Activated T-cell treated with anti-CD3 and anti-CD28 coated beads, Interleukin-2, amount 50 U/mL, for 24 hours (primary cell): ENCODE results near the gene IGSF21.

Experiments
- DNase-seq: peaks from one replicate; pipeline ENCODE4 v3.0.0-alpha.2; 2020
- H3K27ac Mint-ChIP-seq: 2 replicates; pipeline ENCODE4 v1.8.0; 2020; ENCODE audit warnings: mild to moderate bottlenecking, mixed read lengths
- H3K27me3 Mint-ChIP-seq: 2 replicates; pipeline ENCODE4 v1.8.0; 2020; ENCODE audit warnings: mixed read lengths
- H3K36me3 Mint-ChIP-seq: 2 replicates; pipeline ENCODE4 v1.8.0; 2020; ENCODE audit warnings: low read depth, mixed read lengths
- H3K4me1 Mint-ChIP-seq: 2 replicates; pipeline ENCODE4 v1.8.0; 2020; ENCODE audit warnings: low read depth, mixed read lengths
- H3K4me3 Mint-ChIP-seq: 2 replicates; pipeline ENCODE4 v1.8.0; 2020; ENCODE audit warnings: mild to moderate bottlenecking, moderate library complexity, mixed read lengths
- H3K9me3 Mint-ChIP-seq: 2 replicates; pipeline ENCODE4 v1.8.0; 2020; ENCODE audit warnings: mixed read lengths

IGSF21 gene

GRCh38 chr1:18107369-18108298 is at the start of gene IGSF21:
IGSF21 (plus strand) TSS chr1:18107798; CDS start chr1:18108129, 331 bp downstream.
- H3K27ac Mint-ChIP-seq: no peak within 1 kb of the TSS
- H3K36me3 Mint-ChIP-seq: no peaks in the 10 kb centered on the region
- no peaks in the 10 kb centered on the region for H3K9me3 Mint-ChIP-seq
- DNase-seq: no peak
- H3K27me3 Mint-ChIP-seq: peaks cover 83% of the 10 kb centered on the region
- no peak within 1 kb of the TSS for H3K4me3 Mint-ChIP-seq
- H3K4me1 Mint-ChIP-seq: peaks cover 18% of the 10 kb centered on the region

- peaks cover 5% of the 10 kb centered on the region for H3K9me3 Mint-ChIP-seq
- H3K4me3 Mint-ChIP-seq: no peak overlapping the region
- no peak for DNase-seq
- H3K27me3 Mint-ChIP-seq: peaks cover 21% of the 10 kb centered on the region
- H3K27ac Mint-ChIP-seq: no peak overlapping the region
- no peaks in the 10 kb centered on the region for H3K36me3 Mint-ChIP-seq
- H3K4me1 Mint-ChIP-seq: no peaks in the 10 kb centered on the region
Observed at GRCh38 chr1:18058206-18058921, 49.2 kb upstream of the IGSF21 start.

GRCh38 chr1:18058981-18059605 is 48.5 kb upstream of the IGSF21 start:
- Mint-ChIP-seq H3K36me3 (no peaks in the 10 kb centered on the region), H3K27ac (no peak overlapping the region), H3K4me1 (peaks cover under 1% of the 10 kb centered on the region), H3K4me3 (no peak overlapping the region), H3K27me3 (peaks cover 26% of the 10 kb centered on the region), H3K9me3 (peaks cover 5% of the 10 kb centered on the region)
- DNase-seq: no peak

- Mint-ChIP-seq H3K27me3 (peaks cover 29% of the 10 kb centered on the region), H3K27ac (no peak overlapping the region), H3K9me3 (peaks cover 5% of the 10 kb centered on the region), H3K36me3 (no peaks in the 10 kb centered on the region), H3K4me1 (peaks cover 2% of the 10 kb centered on the region), H3K4me3 (no peak overlapping the region)
- DNase-seq: no peak
Observed at GRCh38 chr1:18060366-18060765, 47.2 kb upstream of the IGSF21 start.

GRCh38 chr1:18062185-18062584 is 45.4 kb upstream of the IGSF21 start:
- Mint-ChIP-seq H3K27me3 (peaks cover 22% of the 10 kb centered on the region), H3K9me3 (peaks cover 5% of the 10 kb centered on the region), H3K4me3 (no peak overlapping the region), H3K4me1 (peaks cover 2% of the 10 kb centered on the region), H3K36me3 (no peaks in the 10 kb centered on the region), H3K27ac (no peak overlapping the region)
- DNase-seq: no peak

- Mint-ChIP-seq H3K9me3 (peaks cover 5% of the 10 kb centered on the region), H3K27ac (no peak overlapping the region), H3K4me1 (peaks cover 16% of the 10 kb centered on the region), H3K36me3 (no peaks in the 10 kb centered on the region), H3K27me3 (peaks cover 22% of the 10 kb centered on the region), H3K4me3 (no peak overlapping the region)
- no peak for DNase-seq
Observed at GRCh38 chr1:18064534-18064933, 43.1 kb upstream of the IGSF21 start.

- peaks cover 25% of the 10 kb centered on the region for H3K4me1 Mint-ChIP-seq
- H3K4me3 Mint-ChIP-seq: no peak overlapping the region
- no peaks in the 10 kb centered on the region for H3K36me3 Mint-ChIP-seq
- H3K27me3 Mint-ChIP-seq: peaks cover 22% of the 10 kb centered on the region
- DNase-seq: no peak
- H3K9me3 Mint-ChIP-seq: peaks cover 5% of the 10 kb centered on the region
- H3K27ac Mint-ChIP-seq: no peak overlapping the region
Observed at GRCh38 chr1:18066576-18066975, 41.0 kb upstream of the IGSF21 start.

GRCh38 chr1:18069903-18070302 is 37.7 kb upstream of the IGSF21 start:
- Mint-ChIP-seq H3K27ac (no peak overlapping the region), H3K36me3 (no peaks in the 10 kb centered on the region), H3K9me3 (no peaks in the 10 kb centered on the region), H3K4me3 (no peak overlapping the region), H3K4me1 (peaks cover 23% of the 10 kb centered on the region), H3K27me3 (peaks cover 5% of the 10 kb centered on the region)
- no peak for DNase-seq

GRCh38 chr1:18072066-18072465 is 35.5 kb upstream of the IGSF21 start:
- Mint-ChIP-seq H3K27ac (no peak overlapping the region), H3K4me1 (peaks cover 23% of the 10 kb centered on the region), H3K4me3 (no peak overlapping the region), H3K9me3 (no peaks in the 10 kb centered on the region), H3K27me3 (no peaks in the 10 kb centered on the region), H3K36me3 (no peaks in the 10 kb centered on the region)
- no peak for DNase-seq

GRCh38 chr1:18073066-18073642 is 34.4 kb upstream of the IGSF21 start:
- Mint-ChIP-seq H3K4me1 (peaks cover 18% of the 10 kb centered on the region), H3K4me3 (no peak overlapping the region), H3K9me3 (no peaks in the 10 kb centered on the region), H3K36me3 (no peaks in the 10 kb centered on the region), H3K27ac (no peak overlapping the region), H3K27me3 (peaks cover 2% of the 10 kb centered on the region)
- DNase-seq: no peak

GRCh38 chr1:18077657-18078215 is 29.9 kb upstream of the IGSF21 start:
- Mint-ChIP-seq H3K9me3 (no peaks in the 10 kb centered on the region), H3K27me3 (peaks cover 5% of the 10 kb centered on the region), H3K27ac (no peak overlapping the region), H3K4me3 (no peak overlapping the region), H3K4me1 (no peaks in the 10 kb centered on the region), H3K36me3 (no peaks in the 10 kb centered on the region)
- no peak for DNase-seq

- no peaks in the 10 kb centered on the region for H3K9me3 Mint-ChIP-seq
- H3K27me3 Mint-ChIP-seq: peaks cover 5% of the 10 kb centered on the region
- H3K4me3 Mint-ChIP-seq: no peak overlapping the region
- DNase-seq: no peak
- no peak overlapping the region for H3K27ac Mint-ChIP-seq
- H3K36me3 Mint-ChIP-seq: no peaks in the 10 kb centered on the region
- no peaks in the 10 kb centered on the region for H3K4me1 Mint-ChIP-seq
Observed at GRCh38 chr1:18079941-18080735, 27.5 kb upstream of the IGSF21 start.

- Mint-ChIP-seq H3K4me1 (no peaks in the 10 kb centered on the region), H3K27ac (no peak overlapping the region), H3K27me3 (peaks cover 19% of the 10 kb centered on the region), H3K4me3 (no peak overlapping the region), H3K9me3 (no peaks in the 10 kb centered on the region), H3K36me3 (no peaks in the 10 kb centered on the region)
- no peak for DNase-seq
Observed at GRCh38 chr1:18085387-18086074, 22.1 kb upstream of the IGSF21 start.
